SU-DHL-6 (cell line): ENCODE data around the gene UBASH3B.

Experiments used
- H2AFZ ChIP-seq: fragments of 200-600 bp; sonication (generic); 2 replicates; pipeline ENCODE4 v1.6.1; 2014; ENCODE audit warnings: low read depth, mild to moderate bottlenecking, moderate library complexity, mixed read lengths, antibody characterized with exemption, low read length; ENCODE audit not compliant: severe bottlenecking
- H3F3A ChIP-seq: fragments of 200-600 bp; shearing (Covaris generic); 2 replicates; pipeline ENCODE4 v1.6.0; 2016; ENCODE audit warnings: antibody characterized with exemption, mild to moderate bottlenecking; ENCODE audit not compliant: insufficient read depth
- H3K27ac ChIP-seq: fragments of 200-600 bp; sonication (generic); 2 replicates; pipeline ENCODE4 v1.5.1; 2016; ENCODE audit warnings: low read depth, mild to moderate bottlenecking, low read length, moderate library complexity, mixed read lengths
- H3K27me3 ChIP-seq: fragments of 200-600 bp; sonication (generic), shearing (Covaris generic); 2 replicates; pipeline ENCODE4 v1.6.0; 2014; ENCODE audit warnings: mild to moderate bottlenecking, low read length
- H3K36me3 ChIP-seq: fragments of 200-600 bp; sonication (generic); 2 replicates; pipeline ENCODE4 v1.6.1; 2014; ENCODE audit warnings: mild to moderate bottlenecking, low read length, mixed read lengths
- H3K4me2 ChIP-seq: fragments of 300-600, 200-600 bp; shearing (Covaris generic), sonication (generic); 2 replicates; pipeline ENCODE4 v1.6.0; 2014; ENCODE audit warnings: low read length, low read depth, mild to moderate bottlenecking; ENCODE audit not compliant: poor library complexity, severe bottlenecking
- H3K4me3 ChIP-seq: fragments of 200-600 bp; sonication (generic); 2 replicates; pipeline ENCODE4 v1.5.1; 2014; ENCODE audit warnings: antibody characterized with exemption, low read length, mild to moderate bottlenecking, mixed read lengths; ENCODE audit not compliant: insufficient read depth, poor library complexity, severe bottlenecking
- H3K79me2 ChIP-seq: fragments of 200-600 bp; sonication (generic); 2 replicates; pipeline ENCODE4 v1.6.1; 2014; ENCODE audit warnings: mild to moderate bottlenecking, low read length, moderate library complexity; ENCODE audit not compliant: insufficient read depth
- H3K9ac ChIP-seq: fragments of 200-600 bp; sonication (generic); 2 replicates; pipeline ENCODE4 v1.7.0; 2014; ENCODE audit warnings: mild to moderate bottlenecking, low read length
- H3K9me2 ChIP-seq: fragments of 200-600 bp; sonication (generic); replicated peaks from 2 replicates; pipeline ENCODE4 v1.6.1; 2014; ENCODE audit warnings: low read length; ENCODE audit not compliant: insufficient read depth
- H3K9me3 ChIP-seq: fragments of 200-600 bp; sonication (generic); 2 replicates; pipeline ENCODE4 v1.6.1; 2014; ENCODE audit warnings: low read length, mixed read lengths; ENCODE audit not compliant: insufficient read depth
- H4K20me1 ChIP-seq: fragments of 200-600 bp; sonication (generic); 2 replicates; pipeline ENCODE4 v1.6.1; 2014; ENCODE audit warnings: low read depth, mild to moderate bottlenecking, antibody characterized with exemption, low read length, moderate library complexity, mixed read lengths
- CTCF ChIP-seq: fragments of 200-600 bp; sonication (generic); IDR thresholded peaks from one replicate; pipeline ENCODE4 v1.5.1; 2017; ENCODE audit warnings: antibody characterized with exemption, mild to moderate bottlenecking, low read length, moderate library complexity; ENCODE audit not compliant: insufficient read depth, poor library complexity, severe bottlenecking
- EZH2phosphoT487 ChIP-seq: fragments of 200-600 bp; sonication (generic), shearing (Covaris generic); conservative IDR thresholded peaks from 2 replicates; pipeline ENCODE4 v1.6.1; 2018; ENCODE audit warnings: mild to moderate bottlenecking, antibody characterized with exemption, low read length, moderate library complexity, mixed read lengths

Gene UBASH3B

DNA sequence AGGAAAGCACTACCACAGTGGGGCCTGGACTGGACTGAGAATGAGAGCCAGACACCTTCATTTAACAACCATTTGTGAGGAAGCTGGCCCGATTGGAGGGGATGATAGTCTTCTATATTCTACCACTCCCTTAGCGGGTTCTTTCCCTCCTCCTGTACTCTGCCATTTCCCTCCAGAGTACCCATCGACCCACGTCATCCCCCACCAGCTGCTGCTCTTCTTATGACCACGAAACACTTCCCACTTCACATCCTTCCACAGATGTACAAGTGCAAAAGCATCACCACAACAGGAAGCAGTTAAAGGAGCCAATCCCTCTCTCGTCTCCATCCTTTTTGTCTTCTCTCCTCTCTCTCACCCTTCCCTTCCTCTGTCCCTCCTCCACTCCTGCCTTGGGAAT, 18.0 kb upstream of the UBASH3B start:
- no peaks in the 10 kb centered on the region for H3K79me2 ChIP-seq
- TF ChIP-seq EZH2phosphoT487 (no peak), CTCF (no peak)
- H3F3A ChIP-seq: no peaks in the 10 kb centered on the region
- no peak overlapping the region for H3K27ac ChIP-seq
- no peak overlapping the region for H3K9ac ChIP-seq
- no peaks in the 10 kb centered on the region for H4K20me1 ChIP-seq
- no peak overlapping the region for H2AFZ ChIP-seq
- no peaks in the 10 kb centered on the region for H3K9me3 ChIP-seq
- H3K9me2 ChIP-seq: no peaks in the 10 kb centered on the region
- H3K4me2 ChIP-seq: no peak overlapping the region
- no peaks in the 10 kb centered on the region for H3K36me3 ChIP-seq
- H3K4me3 ChIP-seq: no peak overlapping the region
- no peaks in the 10 kb centered on the region for H3K27me3 ChIP-seq

- no peaks in the 10 kb centered on the region for H3F3A ChIP-seq
- no peaks in the 10 kb centered on the region for H4K20me1 ChIP-seq
- TF ChIP-seq CTCF (no peak), EZH2phosphoT487 (no peak)
- no peak overlapping the region for H3K4me2 ChIP-seq
- H3K79me2 ChIP-seq: no peaks in the 10 kb centered on the region
- no peak overlapping the region for H2AFZ ChIP-seq
- no peak overlapping the region for H3K9ac ChIP-seq
- no peaks in the 10 kb centered on the region for H3K9me2 ChIP-seq
- H3K4me3 ChIP-seq: no peak overlapping the region
- no peaks in the 10 kb centered on the region for H3K27me3 ChIP-seq
- H3K27ac ChIP-seq: no peak overlapping the region
- H3K9me3 ChIP-seq: no peaks in the 10 kb centered on the region
- H3K36me3 ChIP-seq: no peaks in the 10 kb centered on the region
Observed at GRCh38 chr11:122642472-122642922, 13.0 kb upstream of the UBASH3B start.

- H3K9ac ChIP-seq: no peak overlapping the region
Observed at GRCh38 chr11:122642971-122643370, 12.6 kb upstream of the UBASH3B start.

More at GRCh38 chr11:122642971-122643370, 12.6 kb upstream of the UBASH3B start:
- Histone ChIP-seq H3K4me2 (no peak overlapping the region), H3F3A (no peaks in the 10 kb centered on the region), H3K9me2 (no peaks in the 10 kb centered on the region), H3K27me3 (no peaks in the 10 kb centered on the region), H3K27ac (no peak overlapping the region), H3K9me3 (no peaks in the 10 kb centered on the region), H3K36me3 (no peaks in the 10 kb centered on the region), H2AFZ (no peak overlapping the region), H4K20me1 (no peaks in the 10 kb centered on the region), H3K4me3 (no peak overlapping the region), H3K79me2 (no peaks in the 10 kb centered on the region)
- no peak for TF ChIP-seq CTCF
- no peak for TF ChIP-seq EZH2phosphoT487
